ENCODE results near the gene ARF1. TPM values are rescaled to one million over a fixed set of nuclear protein-coding genes. Genes with fewer than 3 reads are reported as not detected.
A peak's percentile ranks its signal among the peaks of the same experiment; 100 is the strongest.

The ARF1 gene
- total and polyA plus RNA-seq, 8 donors: 267 to 455 (median 301) TPM

DNA sequence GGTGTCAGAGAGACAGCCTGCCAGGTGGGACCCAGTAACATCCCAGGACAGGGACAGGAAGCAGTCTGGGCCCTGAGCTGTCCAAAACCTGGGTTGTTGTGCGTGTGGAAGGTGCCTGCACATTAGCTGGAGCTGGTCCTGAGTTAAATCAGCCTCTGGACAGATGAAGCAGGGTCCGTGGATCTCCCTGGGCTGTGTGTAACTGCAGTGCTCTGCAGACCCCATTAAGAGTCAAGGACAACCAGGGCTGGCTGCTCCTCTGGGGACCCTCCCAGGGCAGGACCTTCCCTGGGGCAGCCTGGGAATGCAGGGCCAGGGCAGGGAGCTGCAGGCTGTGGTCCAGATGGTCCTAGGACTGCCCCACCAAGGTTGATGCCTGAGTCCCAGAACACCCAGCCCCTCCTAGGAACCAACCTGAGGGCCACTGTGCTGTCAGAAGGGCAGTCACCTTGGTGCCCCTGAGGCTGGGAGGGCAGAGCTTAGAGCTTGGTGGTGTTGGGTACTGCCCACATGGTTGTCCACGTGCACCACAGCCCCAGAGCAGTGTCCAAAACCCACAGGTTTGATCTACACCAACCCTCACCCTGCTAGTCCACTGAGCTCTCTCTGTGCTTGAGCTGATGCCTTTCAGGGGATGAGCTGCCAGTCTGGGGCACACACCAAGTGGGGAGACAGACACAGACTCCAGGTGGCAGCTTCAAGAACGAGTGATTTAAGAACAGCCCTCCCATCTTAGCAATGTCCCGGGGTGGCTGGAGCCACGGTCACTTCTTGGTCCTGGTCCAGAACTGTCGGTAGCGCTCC lies 23.7 kb downstream of the ARF1 start:
- intact Hi-C loops (cut with DNase I): no loop called here
- DNase-seq (peak in 1 of 4 donors; percentile 35), ATAC-seq (no peak)
- Histone ChIP-seq H3K4me3 (no peak overlapping the region), H3K36me3 (peaks cover 0 to 29% of the 10 kb centered on the region in 2 donors), H3K27me3 (no peaks in the 10 kb centered on the region), H3K4me1 (peaks cover 15 to 64% of the 10 kb centered on the region in 2 donors), H3K27ac (no peak overlapping the region), H3K9me3 (no peaks in the 10 kb centered on the region)
- TF ChIP-seq, protein P1, sequence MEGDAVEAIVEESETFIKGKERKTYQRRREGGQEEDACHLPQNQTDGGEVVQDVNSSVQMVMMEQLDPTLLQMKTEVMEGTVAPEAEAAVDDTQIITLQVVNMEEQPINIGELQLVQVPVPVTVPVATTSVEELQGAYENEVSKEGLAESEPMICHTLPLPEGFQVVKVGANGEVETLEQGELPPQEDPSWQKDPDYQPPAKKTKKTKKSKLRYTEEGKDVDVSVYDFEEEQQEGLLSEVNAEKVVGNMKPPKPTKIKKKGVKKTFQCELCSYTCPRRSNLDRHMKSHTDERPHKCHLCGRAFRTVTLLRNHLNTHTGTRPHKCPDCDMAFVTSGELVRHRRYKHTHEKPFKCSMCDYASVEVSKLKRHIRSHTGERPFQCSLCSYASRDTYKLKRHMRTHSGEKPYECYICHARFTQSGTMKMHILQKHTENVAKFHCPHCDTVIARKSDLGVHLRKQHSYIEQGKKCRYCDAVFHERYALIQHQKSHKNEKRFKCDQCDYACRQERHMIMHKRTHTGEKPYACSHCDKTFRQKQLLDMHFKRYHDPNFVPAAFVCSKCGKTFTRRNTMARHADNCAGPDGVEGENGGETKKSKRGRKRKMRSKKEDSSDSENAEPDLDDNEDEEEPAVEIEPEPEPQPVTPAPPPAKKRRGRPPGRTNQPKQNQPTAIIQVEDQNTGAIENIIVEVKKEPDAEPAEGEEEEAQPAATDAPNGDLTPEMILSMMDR (IDR thresholded peaks at IDR 0.05): no peak

DNA sequence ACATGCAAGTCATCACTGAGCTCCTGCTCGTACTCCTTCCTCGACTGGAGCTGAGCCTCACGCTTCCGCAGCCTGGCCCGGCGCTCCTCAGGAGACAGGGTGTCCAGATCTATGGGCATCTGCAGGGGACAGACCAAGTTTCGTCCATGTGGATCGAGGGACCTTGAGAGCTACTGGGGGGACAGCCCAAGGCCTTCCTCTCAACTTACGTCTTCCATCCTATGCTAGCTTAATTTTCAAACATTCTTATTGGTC lies 24.2 kb downstream of the ARF1 start:
- no peaks in the 10 kb centered on the region for H3K9me3 ChIP-seq
- no peak overlapping the region for H3K4me3 ChIP-seq
- intact Hi-C loops (cut with DNase I): no loop called here
- DNase-seq (no peak), ATAC-seq (no peak)
- peaks cover 0 to 28% of the 10 kb centered on the region in 2 donors for H3K36me3 ChIP-seq
- H3K27ac ChIP-seq: no peak overlapping the region
- peaks cover 13 to 60% of the 10 kb centered on the region in 2 donors for H3K4me1 ChIP-seq
- no peaks in the 10 kb centered on the region for H3K27me3 ChIP-seq
- TF ChIP-seq, protein P1 (IDR thresholded peaks at IDR 0.05): no peak

- Histone ChIP-seq H3K4me1 (peaks cover 8 to 53% of the 10 kb centered on the region in 2 donors), H3K27ac (no peak overlapping the region), H3K27me3 (no peaks in the 10 kb centered on the region), H3K4me3 (no peak overlapping the region), H3K9me3 (no peaks in the 10 kb centered on the region), H3K36me3 (peaks cover 0 to 28% of the 10 kb centered on the region in 2 donors)
- ATAC-seq (no peak), DNase-seq (peak in 1 of 4 donors; percentile 69)
- TF ChIP-seq, protein P1 (IDR thresholded peaks at IDR 0.05): no peak
- intact Hi-C loops (cut with DNase I): no loop called here
These were observed 25.1 kb downstream of the ARF1 start for GRCh38 chr1:228107636-228108035.

DNA sequence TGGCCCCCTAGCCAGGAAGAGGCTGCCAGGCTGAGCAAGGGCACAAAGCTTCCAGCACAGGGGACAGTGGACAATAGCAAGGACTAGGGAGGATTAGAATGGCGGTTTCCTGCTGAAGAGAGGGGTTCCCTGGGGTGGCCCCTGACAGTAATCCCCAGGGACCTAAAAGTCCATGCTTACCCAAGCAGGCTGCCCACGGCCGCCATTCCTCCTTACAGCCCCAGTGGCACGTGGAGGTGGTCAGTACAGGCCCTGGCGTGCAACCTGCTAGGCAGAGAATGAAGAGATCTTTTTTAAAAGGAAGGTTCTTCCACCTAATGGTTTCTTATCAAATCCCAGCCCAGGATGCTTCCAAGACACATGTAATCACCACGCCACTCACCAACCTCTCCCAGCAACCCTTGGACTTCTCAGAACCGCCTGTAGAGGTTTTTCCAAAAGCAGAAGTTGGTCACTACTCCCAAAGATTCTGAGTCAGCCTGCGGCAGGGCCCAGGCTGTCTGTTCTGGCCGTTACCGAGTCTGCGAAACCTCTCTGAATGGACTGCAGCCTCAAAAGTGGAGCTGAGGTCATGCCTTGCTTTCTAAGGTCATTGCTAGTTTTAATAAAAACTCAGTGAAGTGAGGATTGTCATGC lies 25.7 kb downstream of the ARF1 start:
- peak overlapping the region; percentile 78 to 88 for H3K27ac ChIP-seq
- no peaks in the 10 kb centered on the region for H3K9me3 ChIP-seq
- no peaks in the 10 kb centered on the region for H3K27me3 ChIP-seq
- H3K4me3 ChIP-seq: peak overlapping the region; percentile 92 to 99
- no peak for DNase-seq
- ATAC-seq: no peak
- peaks cover 0 to 28% of the 10 kb centered on the region in 2 donors for H3K36me3 ChIP-seq
- TF ChIP-seq, protein P1 (IDR thresholded peaks at IDR 0.05): no peak
- peaks cover 8 to 52% of the 10 kb centered on the region in 2 donors for H3K4me1 ChIP-seq
- intact Hi-C loops (cut with DNase I): no loop called here

- H3K4me3 ChIP-seq: peak overlapping the region; percentile 92 to 99
- no peaks in the 10 kb centered on the region for H3K9me3 ChIP-seq
- no peak for DNase-seq
- intact Hi-C loops (cut with DNase I): no loop called here
- H3K27me3 ChIP-seq: no peaks in the 10 kb centered on the region
- H3K4me1 ChIP-seq: peaks cover 8 to 47% of the 10 kb centered on the region in 2 donors
- peaks cover 0 to 28% of the 10 kb centered on the region in 2 donors for H3K36me3 ChIP-seq
- ATAC-seq: no peak
- TF ChIP-seq, protein P1 (IDR thresholded peaks at IDR 0.05): no peak
- H3K27ac ChIP-seq: peak overlapping the region; percentile 78 to 88
These were observed 26.2 kb downstream of the ARF1 start for GRCh38 chr1:228108742-228109072.
